ENCODE results near the gene TAS2R42. TPM values are rescaled to one million over a fixed set of nuclear protein-coding genes. Genes with fewer than 3 reads are reported as not detected.

The TAS2R42 gene
- total and polyA plus RNA-seq, 4 donors, result not detected

GRCh38 chr12:11227373-11227772, 40.6 kb upstream of the TAS2R42 start:
- DNase-seq, result no peak
- H3K36me3 ChIP-seq (ENCODE audit: control insufficient read depth in 4 of 4, insufficient read depth in 4 of 4, low read length in 4 of 4), result no peaks in the 10 kb centered on the region
- H3K4me3 ChIP-seq, result no peak overlapping the region
- no peak for ATAC-seq (ENCODE audit: insufficient read depth, low FRiP score)
- H3K27me3 ChIP-seq (ENCODE audit: control insufficient read depth in 3 of 3, insufficient read depth in 3 of 3, low read length in 2 of 3), result no peaks in the 10 kb centered on the region
- TF ChIP-seq CTCF (IDR thresholded peaks at IDR 0.05; ENCODE audit: control extremely low read depth, extremely low read depth), result no peak
- no peaks in the 10 kb centered on the region for H3K4me1 ChIP-seq (ENCODE audit: control insufficient read depth in 5 of 5, insufficient read depth in 5 of 5, low read length in 5 of 5)
- 75 to 90% methylated on average over 4 of the region's 4 CpGs for WGBS, 2 donors
- H3K9ac ChIP-seq (ENCODE audit: insufficient read depth in 1 of 2, low read length in 2 of 2), result no peak overlapping the region
- no peaks in the 10 kb centered on the region for H3K9me3 ChIP-seq (ENCODE audit: control insufficient read depth in 4 of 4, insufficient read depth in 3 of 4, low read length in 3 of 4)
- H3K27ac ChIP-seq (ENCODE audit: low read depth in 1 of 2, low read length in 1 of 2), result no peak overlapping the region

GRCh38 chr12:11209113-11209512, 22.4 kb upstream of the TAS2R42 start:
- H3K27me3 ChIP-seq (ENCODE audit: control insufficient read depth in 3 of 3, insufficient read depth in 3 of 3, low read length in 2 of 3), result no peaks in the 10 kb centered on the region
- WGBS, 2 donors, result 82 to 91% methylated on average over 1 of the region's 1 CpG
- DNase-seq, result no peak

GRCh38 chr12:11204173-11204572, 17.4 kb upstream of the TAS2R42 start:
- Histone ChIP-seq H3K36me3 (ENCODE audit: control insufficient read depth in 4 of 4, insufficient read depth in 4 of 4, low read length in 4 of 4) (no peaks in the 10 kb centered on the region), H3K4me3 (no peak overlapping the region), H3K4me1 (ENCODE audit: control insufficient read depth in 5 of 5, insufficient read depth in 5 of 5, low read length in 5 of 5) (no peaks in the 10 kb centered on the region), H3K27me3 (ENCODE audit: control insufficient read depth in 3 of 3, insufficient read depth in 3 of 3, low read length in 2 of 3) (no peaks in the 10 kb centered on the region), H3K9ac (ENCODE audit: insufficient read depth in 1 of 2, low read length in 2 of 2) (no peak overlapping the region), H3K9me3 (ENCODE audit: control insufficient read depth in 4 of 4, insufficient read depth in 3 of 4, low read length in 3 of 4) (no peaks in the 10 kb centered on the region), H3K27ac (ENCODE audit: low read depth in 1 of 2, low read length in 1 of 2) (no peak overlapping the region)
- DNase-seq, result no peak
- no peak for TF ChIP-seq CTCF (IDR thresholded peaks at IDR 0.05; ENCODE audit: control extremely low read depth, extremely low read depth)
- WGBS, 2 donors, result 94 to 95% methylated on average over 3 of the region's 3 CpGs
- no peak for ATAC-seq (ENCODE audit: insufficient read depth, low FRiP score)

More at GRCh38 chr12:11209113-11209512, 22.4 kb upstream of the TAS2R42 start:
- Histone ChIP-seq H3K9me3 (ENCODE audit: control insufficient read depth in 4 of 4, insufficient read depth in 3 of 4, low read length in 3 of 4) (no peaks in the 10 kb centered on the region), H3K27ac (ENCODE audit: low read depth in 1 of 2, low read length in 1 of 2) (no peak overlapping the region), H3K36me3 (ENCODE audit: control insufficient read depth in 4 of 4, insufficient read depth in 4 of 4, low read length in 4 of 4) (no peaks in the 10 kb centered on the region), H3K4me3 (no peak overlapping the region), H3K9ac (ENCODE audit: insufficient read depth in 1 of 2, low read length in 2 of 2) (no peak overlapping the region), H3K4me1 (ENCODE audit: control insufficient read depth in 5 of 5, insufficient read depth in 5 of 5, low read length in 5 of 5) (no peaks in the 10 kb centered on the region)
- TF ChIP-seq CTCF (IDR thresholded peaks at IDR 0.05; ENCODE audit: control extremely low read depth, extremely low read depth), result no peak
- no peak for ATAC-seq (ENCODE audit: insufficient read depth, low FRiP score)

GRCh38 chr12:11202811-11203210, 16.1 kb upstream of the TAS2R42 start:
- Histone ChIP-seq H3K36me3 (ENCODE audit: control insufficient read depth in 4 of 4, insufficient read depth in 4 of 4, low read length in 4 of 4) (no peaks in the 10 kb centered on the region), H3K9me3 (ENCODE audit: control insufficient read depth in 4 of 4, insufficient read depth in 3 of 4, low read length in 3 of 4) (no peaks in the 10 kb centered on the region), H3K9ac (ENCODE audit: insufficient read depth in 1 of 2, low read length in 2 of 2) (no peak overlapping the region), H3K4me3 (no peak overlapping the region), H3K4me1 (ENCODE audit: control insufficient read depth in 5 of 5, insufficient read depth in 5 of 5, low read length in 5 of 5) (no peaks in the 10 kb centered on the region), H3K27me3 (ENCODE audit: control insufficient read depth in 3 of 3, insufficient read depth in 3 of 3, low read length in 2 of 3) (no peaks in the 10 kb centered on the region), H3K27ac (ENCODE audit: low read depth in 1 of 2, low read length in 1 of 2) (no peak overlapping the region)
- DNase-seq, result no peak
- ATAC-seq (ENCODE audit: insufficient read depth, low FRiP score), result no peak
- TF ChIP-seq CTCF (IDR thresholded peaks at IDR 0.05; ENCODE audit: control extremely low read depth, extremely low read depth), result no peak

All from lung (tissue), 12 donors.